Caco-2 (cell line): ENCODE results near the gene PAK4. TPM values are rescaled to one million over a fixed set of nuclear protein-coding genes. Genes with fewer than 3 reads are reported as not detected.
A peak's percentile ranks its signal among the peaks of the same experiment; 100 is the strongest.

Experiments
- BruUV-seq: library from RNA; stranded (reverse); fragments of 400-500 nt; replicated peaks from 2 replicates; lab custom pipeline; 2021; lab: Mats Ljungman, UMichigan
- CTCF ChIA-PET: fragments of 300-600 bp; sonication (Branson Sonifier 250); formaldehyde crosslinking; loops from one replicate; lab custom pipeline; 2022; ENCODE audit warnings: antibody characterized with exemption; lab: Charles Lee
- POLR2A ChIA-PET: fragments of 300-600 bp; sonication (Branson Sonifier 250); formaldehyde crosslinking; loops from one replicate; lab custom pipeline; 2022; ENCODE audit warnings: antibody characterized with exemption; lab: Charles Lee
- DNase-seq, 2 experiments: peaks; one replicate each; pipeline versions ENCODE4 v3.0.0 to v3.0.0-alpha.2; 2020 to 2022
- H3K27me3 ChIP-seq: replicated peaks from 2 replicates; pipeline ENCODE4 v1.6.0; 2011; ENCODE audit warnings: low read length; ENCODE audit not compliant: control insufficient read depth, insufficient read depth
- H3K36me3 ChIP-seq: 2 replicates; pipeline ENCODE4 v1.5.1; 2011; ENCODE audit warnings: low read length; ENCODE audit not compliant: control insufficient read depth, insufficient read depth
- H3K4me1 ChIP-seq: fragments of 250-450 bp; sonication (Bioruptor Pico); 2 replicates; pipeline ENCODE4 v1.5.1; 2020; ENCODE audit warnings: mild to moderate bottlenecking
- H3K4me3 ChIP-seq: 2 replicates; pipeline ENCODE4 v1.5.1; 2011; ENCODE audit warnings: low read depth, mild to moderate bottlenecking, control low read depth, low read length
- H3K9me3 ChIP-seq: fragments of 250-450 bp; sonication (Bioruptor Pico); 2 replicates; pipeline ENCODE4 v1.5.1; 2020; ENCODE audit warnings: mild to moderate bottlenecking, moderate library complexity
- H3K27ac Mint-ChIP-seq: one replicate; pipeline ENCODE4 v1.8.0; 2022; ENCODE audit warnings: mixed read lengths; ENCODE audit not compliant: unreplicated experiment
- H3K27me3 Mint-ChIP-seq: one replicate; pipeline ENCODE4 v1.8.0; 2022; ENCODE audit warnings: mixed read lengths; ENCODE audit not compliant: insufficient read depth, unreplicated experiment
- H3K36me3 Mint-ChIP-seq: one replicate; pipeline ENCODE4 v1.8.0; 2022; ENCODE audit warnings: mild to moderate bottlenecking, mixed read lengths; ENCODE audit not compliant: insufficient read depth, unreplicated experiment
- H3K4me1 Mint-ChIP-seq: one replicate; pipeline ENCODE4 v1.8.0; 2022; ENCODE audit warnings: low read depth, mixed read lengths; ENCODE audit not compliant: unreplicated experiment
- H3K4me3 Mint-ChIP-seq: one replicate; pipeline ENCODE4 v1.8.0; 2022; ENCODE audit warnings: mild to moderate bottlenecking, moderate library complexity, mixed read lengths; ENCODE audit not compliant: unreplicated experiment
- H3K9me3 Mint-ChIP-seq: one replicate; pipeline ENCODE4 v1.8.0; 2022; ENCODE audit warnings: mixed read lengths; ENCODE audit not compliant: unreplicated experiment
- CTCF ChIP-seq, 2 experiments: fragments of 200-600 bp in 1 of 2; IDR thresholded peaks; 1 replicate in 1 of 2; 2 replicates in 1 of 2; pipeline versions ENCODE4 v1.5.1 to v1.8.0; 2011 to 2022; ENCODE audit warnings: antibody characterized with exemption in 1 of 2, control low read depth in 1 of 2, inconsistent platforms in 1 of 2, low read depth in 1 of 2, low read length in 1 of 2, mild to moderate bottlenecking in 1 of 2, moderate library complexity in 1 of 2; ENCODE audit not compliant: insufficient read depth in 1 of 2, severe bottlenecking in 1 of 2, unreplicated experiment in 1 of 2
- intact Hi-C: fragments of 100-400 bp; cut with micrococcal nuclease; formaldehyde crosslinking; loops from one replicate; pipeline ENCODE4 v1.10.0; 2022; ENCODE audit not compliant: unreplicated experiment
- total RNA-seq: library from RNA; stranded (reverse); gene quantifications from 2 replicates; pipeline ENCODE4 v1.2.3, GENCODE V29; 2022

PAK4 gene
- total RNA-seq, 1 experiment from 2014 or later = 112 TPM

GRCh38 chr19:39139971-39140453 lies 14.4 kb downstream of the PAK4 start:
- POLR2A ChIA-PET = interaction anchor here (0.5 to 0.7 kb wide), 2 partner anchors 84 to 164 kb away, joined by 3 read pairs; no protein-coding TSS in a partner anchor

DNA sequence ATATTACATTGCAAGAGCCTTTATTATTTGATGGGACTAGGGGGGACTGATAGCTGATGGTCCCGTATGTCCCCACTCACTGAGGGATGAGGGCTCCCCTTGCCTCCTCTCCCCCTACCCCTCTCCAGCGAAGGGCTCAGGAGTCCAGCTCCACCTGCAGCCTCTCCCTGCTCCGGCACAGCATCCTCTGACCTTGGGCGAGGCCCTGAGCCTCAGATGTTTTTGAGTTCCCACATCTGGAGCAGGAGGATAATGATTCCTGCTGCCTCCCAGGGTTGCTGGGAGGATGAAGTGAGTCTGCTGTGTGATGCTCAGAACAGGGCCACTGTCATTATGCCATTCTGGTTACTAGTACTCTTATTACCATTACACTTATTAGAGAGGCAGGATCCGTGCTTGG lies 15.0 kb downstream of the PAK4 start:
- Mint-ChIP-seq H3K27me3 (no peaks in the 10 kb centered on the region), H3K4me3 (peak overlapping the region; percentile 9), H3K36me3 (peaks cover 66% of the 10 kb centered on the region), H3K4me1 (peaks cover 78% of the 10 kb centered on the region), H3K9me3 (no peaks in the 10 kb centered on the region), H3K27ac (peak overlapping the region; percentile 91)
- ChIA-PET CTCF (interaction anchor here (1.0 kb wide), 1 partner anchor 263 kb away, joined by 6 read pairs; no protein-coding TSS in a partner anchor), POLR2A (no interaction called here)
- Histone ChIP-seq H3K4me1 (peaks cover 91% of the 10 kb centered on the region), H3K36me3 (no peaks in the 10 kb centered on the region), H3K4me3 (no peak overlapping the region), H3K9me3 (peaks cover 4% of the 10 kb centered on the region; the same call in 1 of the 2 replicates), H3K27me3 (no peaks in the 10 kb centered on the region)
- no TSS peak for BruUV-seq
- no peak for TF ChIP-seq CTCF (IDR thresholded peaks at IDR 0.05; ENCODE audit: insufficient read depth in 1 of 2, low read depth in 1 of 2, low read length in 1 of 2, severe bottlenecking in 1 of 2, unreplicated experiment in 1 of 2)
- intact Hi-C loops = no loop called here
- DNase-seq = no peak

More at GRCh38 chr19:39139971-39140453, 14.4 kb downstream of the PAK4 start:
- peak overlapping the region; percentile 91 for H3K27ac Mint-ChIP-seq
- no TSS peak for BruUV-seq
- Histone ChIP-seq H3K27me3 (no peaks in the 10 kb centered on the region), H3K9me3 (peaks cover 4% of the 10 kb centered on the region; the same call in 1 of the 2 replicates), H3K4me3 (no peak overlapping the region), H3K4me1 (peaks cover 86% of the 10 kb centered on the region), H3K36me3 (no peaks in the 10 kb centered on the region)
- TF ChIP-seq CTCF (IDR thresholded peaks at IDR 0.05; ENCODE audit: insufficient read depth in 1 of 2, low read depth in 1 of 2, low read length in 1 of 2, severe bottlenecking in 1 of 2, unreplicated experiment in 1 of 2) = no peak
- peaks cover 71% of the 10 kb centered on the region for H3K36me3 Mint-ChIP-seq
- H3K9me3 Mint-ChIP-seq = no peaks in the 10 kb centered on the region
- H3K27me3 Mint-ChIP-seq = no peaks in the 10 kb centered on the region
- intact Hi-C loops = loop anchor here (1.0 kb wide), 1 partner anchor 14 kb away; no protein-coding TSS in a partner anchor
- CTCF ChIA-PET = interaction anchor here (0.5 to 1.0 kb wide), 3 partner anchors 28 to 264 kb away, joined by 3 to 6 read pairs (median 6); no protein-coding TSS in a partner anchor
- peak overlapping the region; percentile 57 for H3K4me3 Mint-ChIP-seq
- H3K4me1 Mint-ChIP-seq = peaks cover 77% of the 10 kb centered on the region
- peak; percentile 54 to 76 for DNase-seq

DNA sequence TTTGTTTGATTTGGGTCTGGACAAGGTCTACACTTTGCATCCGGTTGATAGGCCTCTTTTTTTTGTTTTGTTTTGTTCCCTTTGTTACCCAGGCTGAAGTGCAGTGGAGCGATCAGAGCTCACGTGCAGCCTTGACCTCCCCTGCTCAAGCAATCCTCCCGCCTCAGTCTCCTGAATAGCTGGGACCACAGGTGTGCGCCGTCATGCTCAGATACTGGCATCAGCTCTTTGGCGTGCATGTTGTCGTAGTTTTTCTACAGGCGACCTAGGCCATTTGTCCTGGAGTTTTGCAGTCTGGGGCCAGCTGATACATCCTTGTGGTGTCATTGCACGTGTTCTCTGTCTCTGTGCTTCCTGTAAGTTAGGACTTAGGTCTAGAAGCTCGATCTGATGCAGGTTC lies 16.3 kb downstream of the PAK4 start:
- H3K4me1 Mint-ChIP-seq = peaks cover 75% of the 10 kb centered on the region
- H3K27me3 Mint-ChIP-seq = no peaks in the 10 kb centered on the region
- intact Hi-C loops = no loop called here
- H3K9me3 ChIP-seq = peaks cover 4% of the 10 kb centered on the region; the same call in 1 of the 2 replicates
- POLR2A ChIA-PET = interaction anchor here (0.5 kb wide), 1 partner anchor 212 kb away, joined by 3 read pairs; no protein-coding TSS in a partner anchor
- DNase-seq = no peak
- CTCF ChIA-PET = no interaction called here
- H3K4me3 ChIP-seq = no peak overlapping the region
- H3K36me3 Mint-ChIP-seq = peaks cover 63% of the 10 kb centered on the region
- H3K4me3 Mint-ChIP-seq = no peak overlapping the region
- no peaks in the 10 kb centered on the region for H3K9me3 Mint-ChIP-seq
- no peaks in the 10 kb centered on the region; the same call in 1 of the 2 replicates for H3K36me3 ChIP-seq
- peaks cover 89% of the 10 kb centered on the region for H3K4me1 ChIP-seq
- BruUV-seq = no TSS peak
- H3K27ac Mint-ChIP-seq = peak overlapping the region; percentile 91
- no peak for TF ChIP-seq CTCF (IDR thresholded peaks at IDR 0.05; ENCODE audit: insufficient read depth in 1 of 2, low read depth in 1 of 2, low read length in 1 of 2, severe bottlenecking in 1 of 2, unreplicated experiment in 1 of 2)
- no peaks in the 10 kb centered on the region for H3K27me3 ChIP-seq
